ENCODE measurements around the gene MYO10. TPM values are rescaled to one million over a fixed set of nuclear protein-coding genes. Genes with fewer than 3 reads are reported as not detected.

The MYO10 gene
- total and polyA plus RNA-seq, 2 experiments from 2014 or later: 33.7 to 52.4 TPM

DNA sequence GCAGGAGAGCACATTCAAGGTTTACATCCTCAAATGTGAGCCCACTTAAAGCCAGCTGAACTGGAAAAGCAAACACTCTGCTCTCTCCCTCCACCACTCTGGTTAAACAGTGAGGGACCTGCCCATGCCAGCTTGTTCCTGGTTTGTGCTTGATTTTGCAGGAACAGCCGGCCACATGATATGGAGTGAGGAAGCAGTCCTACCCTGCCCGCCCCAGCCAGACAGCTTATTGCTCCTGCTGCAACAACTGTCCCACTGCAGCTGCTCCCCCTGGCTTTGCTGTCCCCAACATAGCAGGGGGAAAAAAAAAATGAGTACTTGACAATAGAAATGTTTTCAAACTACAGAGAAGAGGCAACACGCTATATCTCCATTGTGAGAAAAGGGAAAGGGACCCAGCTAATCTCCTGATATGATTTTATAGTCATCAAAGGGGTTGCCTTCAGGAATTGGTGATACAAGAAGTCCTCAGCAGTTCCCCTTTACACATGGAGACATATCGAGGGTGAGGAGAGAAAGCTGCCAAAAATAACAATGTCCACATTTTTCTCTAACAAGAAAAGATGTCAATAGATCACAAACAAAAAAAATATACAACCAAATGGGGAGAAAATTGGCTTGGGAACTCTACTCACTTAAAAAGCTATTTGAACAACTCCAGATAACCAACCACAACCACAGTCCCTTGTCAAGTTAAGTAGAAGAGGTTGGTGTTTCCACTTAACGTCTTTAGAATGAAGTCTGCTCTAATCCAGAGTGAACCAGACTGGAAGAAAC is 4.6 kb downstream of the MYO10 start:
- H3K27ac ChIP-seq: no peak overlapping the region
- DNase-seq (ENCODE audit: low spot score): no peak
- TF ChIP-seq, protein P1, sequence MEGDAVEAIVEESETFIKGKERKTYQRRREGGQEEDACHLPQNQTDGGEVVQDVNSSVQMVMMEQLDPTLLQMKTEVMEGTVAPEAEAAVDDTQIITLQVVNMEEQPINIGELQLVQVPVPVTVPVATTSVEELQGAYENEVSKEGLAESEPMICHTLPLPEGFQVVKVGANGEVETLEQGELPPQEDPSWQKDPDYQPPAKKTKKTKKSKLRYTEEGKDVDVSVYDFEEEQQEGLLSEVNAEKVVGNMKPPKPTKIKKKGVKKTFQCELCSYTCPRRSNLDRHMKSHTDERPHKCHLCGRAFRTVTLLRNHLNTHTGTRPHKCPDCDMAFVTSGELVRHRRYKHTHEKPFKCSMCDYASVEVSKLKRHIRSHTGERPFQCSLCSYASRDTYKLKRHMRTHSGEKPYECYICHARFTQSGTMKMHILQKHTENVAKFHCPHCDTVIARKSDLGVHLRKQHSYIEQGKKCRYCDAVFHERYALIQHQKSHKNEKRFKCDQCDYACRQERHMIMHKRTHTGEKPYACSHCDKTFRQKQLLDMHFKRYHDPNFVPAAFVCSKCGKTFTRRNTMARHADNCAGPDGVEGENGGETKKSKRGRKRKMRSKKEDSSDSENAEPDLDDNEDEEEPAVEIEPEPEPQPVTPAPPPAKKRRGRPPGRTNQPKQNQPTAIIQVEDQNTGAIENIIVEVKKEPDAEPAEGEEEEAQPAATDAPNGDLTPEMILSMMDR (IDR thresholded peaks at IDR 0.05; ENCODE audit: poor library complexity): no peak
- TF ChIP-seq EZH2 (IDR thresholded peaks at IDR 0.05; ENCODE audit: borderline replicate concordance) (no peak), EZH2phosphoT487 (IDR thresholded peaks at IDR 0.05; ENCODE audit: low read depth, severe bottlenecking, unreplicated experiment) (no peak)
- peaks cover 42% of the 10 kb centered on the region for H4K20me1 ChIP-seq (ENCODE audit: insufficient read depth, poor library complexity, severe bottlenecking)
- H3K9me3 ChIP-seq (ENCODE audit: low read depth): no peaks in the 10 kb centered on the region
- no peak overlapping the region for H2AFZ ChIP-seq
- 73% methylated on average over 5 of the region's 5 CpGs for WGBS (ENCODE audit: low lambda C conversion rate, missing lambda C conversion rate)
- peaks cover 17% of the 10 kb centered on the region for H3K4me1 ChIP-seq (ENCODE audit: insufficient read depth)
- no peaks in the 10 kb centered on the region for H3K36me3 ChIP-seq (replicated peaks; ENCODE audit: insufficient read depth, low read depth)
- H3K79me2 ChIP-seq: peaks cover 84% of the 10 kb centered on the region
- H3K4me3 ChIP-seq: no peak overlapping the region
- H3K9me2 ChIP-seq (replicated peaks; ENCODE audit: insufficient read depth): no peaks in the 10 kb centered on the region
- H3K27me3 ChIP-seq: no peaks in the 10 kb centered on the region
- H3K4me2 ChIP-seq: peak overlapping the region; percentile 72

DNA sequence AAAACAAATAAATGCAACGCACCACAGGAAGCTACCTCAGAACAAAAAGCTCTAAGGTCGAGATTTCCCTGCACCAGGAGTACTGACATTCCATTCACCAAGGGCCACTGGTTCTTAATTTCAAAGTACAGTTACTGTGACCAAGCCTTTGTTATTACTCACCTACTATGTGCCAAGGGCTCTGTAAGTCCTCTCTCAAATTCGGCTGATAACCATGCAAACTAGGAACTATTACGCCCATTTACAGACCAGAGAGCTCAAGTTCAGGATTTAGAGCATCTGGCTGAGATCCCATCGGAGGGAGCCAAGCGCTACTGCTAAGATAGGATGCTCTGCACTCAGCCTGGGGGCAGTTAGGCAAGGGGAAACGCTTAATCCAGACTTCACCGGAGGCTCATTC is 5.6 kb downstream of the MYO10 start:
- H3K27me3 ChIP-seq: no peaks in the 10 kb centered on the region
- H3K27ac ChIP-seq: peak overlapping the region; percentile 27
- peaks cover 93% of the 10 kb centered on the region for H3K79me2 ChIP-seq
- no peaks in the 10 kb centered on the region for H3K9me2 ChIP-seq (replicated peaks; ENCODE audit: insufficient read depth)
- H2AFZ ChIP-seq: no peak overlapping the region
- no peak overlapping the region for H3K4me3 ChIP-seq
- TF ChIP-seq, protein P1 (IDR thresholded peaks at IDR 0.05; ENCODE audit: poor library complexity): no peak
- TF ChIP-seq EZH2 (IDR thresholded peaks at IDR 0.05; ENCODE audit: borderline replicate concordance): no peak
- no peak for TF ChIP-seq EZH2phosphoT487 (IDR thresholded peaks at IDR 0.05; ENCODE audit: low read depth, severe bottlenecking, unreplicated experiment)
- H4K20me1 ChIP-seq (ENCODE audit: insufficient read depth, poor library complexity, severe bottlenecking): peaks cover 42% of the 10 kb centered on the region
- H3K4me2 ChIP-seq: peak overlapping the region; percentile 48
- 50% methylated on average over 8 of the region's 8 CpGs for WGBS (ENCODE audit: low lambda C conversion rate, missing lambda C conversion rate)
- no peaks in the 10 kb centered on the region for H3K36me3 ChIP-seq (replicated peaks; ENCODE audit: insufficient read depth, low read depth)
- peaks cover 17% of the 10 kb centered on the region for H3K4me1 ChIP-seq (ENCODE audit: insufficient read depth)
- no peak for DNase-seq (ENCODE audit: low spot score)
- H3K9me3 ChIP-seq (ENCODE audit: low read depth): no peaks in the 10 kb centered on the region

GRCh38 chr5:16929831-16930230 is 6.3 kb downstream of the MYO10 start:
- Histone ChIP-seq H4K20me1 (ENCODE audit: insufficient read depth, poor library complexity, severe bottlenecking) (peaks cover 38% of the 10 kb centered on the region), H3K27me3 (no peaks in the 10 kb centered on the region), H3K4me1 (ENCODE audit: insufficient read depth) (peaks cover 17% of the 10 kb centered on the region), H3K27ac (peak overlapping the region; percentile 27), H3K4me3 (no peak overlapping the region), H3K36me3 (replicated peaks; ENCODE audit: insufficient read depth, low read depth) (no peaks in the 10 kb centered on the region), H3K9me2 (replicated peaks; ENCODE audit: insufficient read depth) (no peaks in the 10 kb centered on the region), H2AFZ (no peak overlapping the region), H3K79me2 (peaks cover 93% of the 10 kb centered on the region), H3K9me3 (ENCODE audit: low read depth) (no peaks in the 10 kb centered on the region), H3K4me2 (peak overlapping the region; percentile 48)
- WGBS (ENCODE audit: low lambda C conversion rate, missing lambda C conversion rate): 71% methylated on average over 3 of the region's 3 CpGs
- TF ChIP-seq EZH2 (IDR thresholded peaks at IDR 0.05; ENCODE audit: borderline replicate concordance): no peak
- no peak for TF ChIP-seq EZH2phosphoT487 (IDR thresholded peaks at IDR 0.05; ENCODE audit: low read depth, severe bottlenecking, unreplicated experiment)
- TF ChIP-seq, protein P1 (IDR thresholded peaks at IDR 0.05; ENCODE audit: poor library complexity): no peak
- no peak for DNase-seq (ENCODE audit: low spot score)
